ENCODE data around the gene PRDX1. TPM values are rescaled to one million over a fixed set of nuclear protein-coding genes. Genes with fewer than 3 reads are reported as not detected.

PRDX1 gene
- total RNA-seq, 1 experiment from 2014 or later: 637 TPM

- H3K4me3 ChIP-seq (ENCODE audit: low read depth, low read length): no peak overlapping the region
- Mint-ChIP-seq H3K36me3 (ENCODE audit: insufficient read depth, unreplicated experiment) (peaks cover 15% of the 10 kb centered on the region), H3K9me3 (ENCODE audit: unreplicated experiment) (no peaks in the 10 kb centered on the region), H3K4me3 (ENCODE audit: unreplicated experiment) (peak overlapping the region; percentile 90), H3K27me3 (ENCODE audit: insufficient read depth, unreplicated experiment) (no peaks in the 10 kb centered on the region), H3K4me1 (ENCODE audit: low read depth, unreplicated experiment) (peaks cover 32% of the 10 kb centered on the region), H3K27ac (ENCODE audit: unreplicated experiment) (no peak overlapping the region)
- no peaks in the 10 kb centered on the region for H3K27me3 ChIP-seq (replicated peaks; ENCODE audit: control insufficient read depth, insufficient read depth, low read length)
- no peaks in the 10 kb centered on the region for H3K36me3 ChIP-seq (ENCODE audit: control insufficient read depth, insufficient read depth, low read length)
- H3K9me3 ChIP-seq: no peaks in the 10 kb centered on the region
- TF ChIP-seq CTCF (IDR thresholded peaks at IDR 0.05; ENCODE audit: insufficient read depth in 1 of 2, low read depth in 1 of 2, low read length in 1 of 2, severe bottlenecking in 1 of 2, unreplicated experiment in 1 of 2): no peak
- no TSS peak for BruUV-seq (replicated peaks)
- peaks cover 11% of the 10 kb centered on the region; the same call in 1 of the 2 replicates for H3K4me1 ChIP-seq
- intact Hi-C loops (cut with micrococcal nuclease; ENCODE audit: unreplicated experiment): loop anchor here (10.0 kb wide), 1 partner anchor 187 kb away; the partner anchor contains the start of genes GPBP1L1 and TMEM69
- POLR2A ChIA-PET: interaction anchor here (0.7 kb wide), 1 partner anchor 44 kb away, joined by 3 read pairs; no protein-coding TSS in a partner anchor
- no peak for DNase-seq
- CTCF ChIA-PET: interaction anchor here (0.6 kb wide), 1 partner anchor 52 kb away, joined by 3 read pairs; no protein-coding TSS in a partner anchor
These were observed 23.4 kb downstream of the PRDX1 start for GRCh38 chr1:45498279-45498678.

GRCh38 chr1:45493116-45493697, 28.5 kb downstream of the PRDX1 start:
- DNase-seq: peak; percentile 52 to 62
- Histone ChIP-seq H3K4me1 (no peaks in the 10 kb centered on the region), H3K27me3 (replicated peaks; ENCODE audit: control insufficient read depth, insufficient read depth, low read length) (no peaks in the 10 kb centered on the region), H3K4me3 (ENCODE audit: low read depth, low read length) (no peak overlapping the region), H3K9me3 (no peaks in the 10 kb centered on the region), H3K36me3 (ENCODE audit: control insufficient read depth, insufficient read depth, low read length) (no peaks in the 10 kb centered on the region)
- peaks cover 8% of the 10 kb centered on the region for H3K36me3 Mint-ChIP-seq (ENCODE audit: insufficient read depth, unreplicated experiment)
- peak; percentile 31 to 48 for TF ChIP-seq CTCF (IDR thresholded peaks at IDR 0.05; ENCODE audit: insufficient read depth in 1 of 2, low read depth in 1 of 2, low read length in 1 of 2, severe bottlenecking in 1 of 2, unreplicated experiment in 1 of 2)
- intact Hi-C loops (cut with micrococcal nuclease; ENCODE audit: unreplicated experiment): loop anchor here (1.0 to 10.0 kb wide), 2 partner anchors 192 to 475 kb away; partner anchors contain the start of genes GPBP1L1 and TMEM69
- H3K27me3 Mint-ChIP-seq (ENCODE audit: insufficient read depth, unreplicated experiment): no peaks in the 10 kb centered on the region
- CTCF ChIA-PET: interaction anchor here (0.5 to 3.1 kb wide), 11 partner anchors 96 to 479 kb away, joined by 3 to 17 read pairs (median 6); partner anchors contain the start of genes MUTYH and TOE1
- H3K4me3 Mint-ChIP-seq (ENCODE audit: unreplicated experiment): no peak overlapping the region
- BruUV-seq (replicated peaks): no TSS peak
- no peak overlapping the region for H3K27ac Mint-ChIP-seq (ENCODE audit: unreplicated experiment)
- peaks cover 20% of the 10 kb centered on the region for H3K4me1 Mint-ChIP-seq (ENCODE audit: low read depth, unreplicated experiment)
- no peaks in the 10 kb centered on the region for H3K9me3 Mint-ChIP-seq (ENCODE audit: unreplicated experiment)
- POLR2A ChIA-PET: interaction anchor here (0.5 kb wide), 2 partner anchors 25 to 41 kb away, joined by 3 read pairs; no protein-coding TSS in a partner anchor

- no peak overlapping the region for H3K4me3 Mint-ChIP-seq (ENCODE audit: unreplicated experiment)
- Histone ChIP-seq H3K4me3 (ENCODE audit: low read depth, low read length) (no peak overlapping the region), H3K36me3 (ENCODE audit: control insufficient read depth, insufficient read depth, low read length) (no peaks in the 10 kb centered on the region), H3K27me3 (replicated peaks; ENCODE audit: control insufficient read depth, insufficient read depth, low read length) (no peaks in the 10 kb centered on the region), H3K9me3 (no peaks in the 10 kb centered on the region), H3K4me1 (no peaks in the 10 kb centered on the region)
- H3K36me3 Mint-ChIP-seq (ENCODE audit: insufficient read depth, unreplicated experiment): peaks cover 13% of the 10 kb centered on the region
- POLR2A ChIA-PET: interaction anchor here (0.5 kb wide), 1 partner anchor 42 kb away, joined by 3 read pairs; no protein-coding TSS in a partner anchor
- CTCF ChIA-PET: interaction anchor here (0.5 to 3.1 kb wide), 12 partner anchors 96 to 1596 kb away, joined by 3 to 17 read pairs (median 6); partner anchors contain the start of genes MUTYH and TOE1
- BruUV-seq (replicated peaks): no TSS peak
- intact Hi-C loops (cut with micrococcal nuclease; ENCODE audit: unreplicated experiment): loop anchor here (1.0 to 10.0 kb wide), 2 partner anchors 192 to 474 kb away; partner anchors contain the start of genes GPBP1L1 and TMEM69
- H3K27ac Mint-ChIP-seq (ENCODE audit: unreplicated experiment): no peak overlapping the region
- peaks cover 23% of the 10 kb centered on the region for H3K4me1 Mint-ChIP-seq (ENCODE audit: low read depth, unreplicated experiment)
- H3K27me3 Mint-ChIP-seq (ENCODE audit: insufficient read depth, unreplicated experiment): no peaks in the 10 kb centered on the region
- TF ChIP-seq CTCF (IDR thresholded peaks at IDR 0.05; ENCODE audit: insufficient read depth in 1 of 2, low read depth in 1 of 2, low read length in 1 of 2, severe bottlenecking in 1 of 2, unreplicated experiment in 1 of 2): no peak
- no peak for DNase-seq
- no peaks in the 10 kb centered on the region for H3K9me3 Mint-ChIP-seq (ENCODE audit: unreplicated experiment)
These were observed 29.0 kb downstream of the PRDX1 start for GRCh38 chr1:45492691-45493090.
